HG02870 (cell line): ENCODE data around the gene CHST12.
"Not testable (repeated sequence)": the region's sequence is repeated elsewhere in the genome, so short reads cannot be mapped to it uniquely, and the experiment has no call there.

Experiments
- ATAC-seq: cut with Tn5 transposase; IDR thresholded peaks from one replicate; pipeline ENCODE4 v1.9.1; 2021; ENCODE audit warnings: mild to moderate bottlenecking, moderate library complexity; ENCODE audit not compliant: unreplicated experiment

CHST12 gene

DNA sequence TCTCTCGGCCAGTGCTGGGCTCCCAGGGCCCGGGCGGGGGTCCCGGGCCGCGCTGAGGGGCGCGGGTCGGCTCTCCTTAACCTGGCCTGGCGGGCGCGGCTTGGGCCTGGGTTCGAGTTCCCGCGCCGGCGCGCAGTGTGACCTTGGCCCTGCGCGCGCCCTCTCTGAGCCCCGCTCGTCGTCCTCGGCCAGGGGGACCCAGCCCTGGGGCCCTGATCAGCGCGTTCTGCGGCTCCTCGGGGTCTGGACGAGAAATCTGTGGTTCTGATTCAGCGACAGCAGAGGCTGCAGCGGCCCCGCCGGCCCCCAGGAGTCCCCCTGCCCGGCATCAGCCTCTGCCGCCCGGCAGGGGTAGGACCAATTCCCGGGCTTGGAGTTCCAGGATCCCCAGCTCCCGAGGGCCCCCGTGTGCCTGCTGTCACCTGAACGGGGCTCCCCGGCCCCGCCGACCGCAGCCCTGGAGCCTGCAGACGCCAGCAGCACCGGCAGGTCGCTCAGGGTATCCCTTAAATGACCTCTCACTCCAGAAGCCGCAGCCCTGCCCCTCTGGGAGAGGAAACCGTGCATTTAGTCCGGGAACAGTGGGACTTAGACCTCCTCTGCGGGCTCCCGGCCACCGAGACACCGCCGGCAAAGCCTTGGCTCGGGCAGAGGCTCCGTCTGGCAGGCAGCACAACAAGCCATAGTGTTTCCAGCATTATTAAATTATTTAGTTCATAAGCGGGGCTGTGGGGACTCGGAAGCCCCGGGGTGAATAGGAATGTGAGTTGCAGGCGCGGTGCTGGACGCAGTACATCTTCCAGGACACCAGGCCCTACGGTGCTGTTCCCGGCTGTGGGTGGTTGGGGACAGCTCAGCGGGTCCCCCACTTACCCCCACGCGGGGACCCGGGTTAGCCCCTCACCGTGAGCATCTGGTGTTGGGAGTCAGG is 572 bp downstream of the CHST12 start:
- ATAC-seq: no peak

DNA sequence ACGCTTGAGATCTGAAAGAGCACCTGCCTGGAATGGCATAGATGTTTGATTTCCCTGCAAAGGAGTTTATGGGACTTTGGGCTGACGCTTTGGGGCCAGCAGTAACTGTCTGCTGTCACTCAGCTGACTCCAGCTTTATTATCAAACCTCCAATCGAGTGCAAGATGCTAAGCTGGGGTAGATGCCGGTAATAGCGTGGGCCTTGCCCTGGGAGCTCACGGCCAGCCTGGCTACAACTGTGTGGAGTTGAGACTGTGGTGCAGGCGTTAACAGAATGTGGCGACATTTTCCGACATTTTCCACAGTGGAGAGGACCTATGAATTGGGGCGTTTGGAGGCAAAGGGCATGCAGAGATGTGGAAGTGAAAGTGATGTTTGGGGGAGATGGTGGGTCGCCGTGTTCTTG is 1.3 kb downstream of the CHST12 start:
- no peak for ATAC-seq

DNA sequence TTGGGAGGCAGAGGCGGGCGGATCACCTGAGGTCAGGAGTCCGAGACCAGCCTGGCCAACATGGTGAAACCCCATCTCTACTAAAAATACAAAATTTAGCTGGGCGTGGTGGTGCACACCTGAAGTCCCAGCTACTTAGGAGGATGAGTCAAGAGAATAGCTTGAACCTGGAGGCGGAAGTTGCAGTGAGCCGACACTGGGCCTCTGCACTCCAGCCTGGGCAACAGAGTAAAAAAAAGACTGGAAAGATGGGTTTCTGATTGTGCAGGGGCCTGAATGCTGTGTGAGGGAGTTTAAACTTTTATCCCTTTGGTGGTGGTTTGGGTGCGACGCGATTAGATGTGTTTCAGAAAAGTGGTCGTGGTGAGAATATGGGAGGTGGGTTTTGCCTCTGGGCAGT is 1.8 kb downstream of the CHST12 start:
- no peak for ATAC-seq

DNA sequence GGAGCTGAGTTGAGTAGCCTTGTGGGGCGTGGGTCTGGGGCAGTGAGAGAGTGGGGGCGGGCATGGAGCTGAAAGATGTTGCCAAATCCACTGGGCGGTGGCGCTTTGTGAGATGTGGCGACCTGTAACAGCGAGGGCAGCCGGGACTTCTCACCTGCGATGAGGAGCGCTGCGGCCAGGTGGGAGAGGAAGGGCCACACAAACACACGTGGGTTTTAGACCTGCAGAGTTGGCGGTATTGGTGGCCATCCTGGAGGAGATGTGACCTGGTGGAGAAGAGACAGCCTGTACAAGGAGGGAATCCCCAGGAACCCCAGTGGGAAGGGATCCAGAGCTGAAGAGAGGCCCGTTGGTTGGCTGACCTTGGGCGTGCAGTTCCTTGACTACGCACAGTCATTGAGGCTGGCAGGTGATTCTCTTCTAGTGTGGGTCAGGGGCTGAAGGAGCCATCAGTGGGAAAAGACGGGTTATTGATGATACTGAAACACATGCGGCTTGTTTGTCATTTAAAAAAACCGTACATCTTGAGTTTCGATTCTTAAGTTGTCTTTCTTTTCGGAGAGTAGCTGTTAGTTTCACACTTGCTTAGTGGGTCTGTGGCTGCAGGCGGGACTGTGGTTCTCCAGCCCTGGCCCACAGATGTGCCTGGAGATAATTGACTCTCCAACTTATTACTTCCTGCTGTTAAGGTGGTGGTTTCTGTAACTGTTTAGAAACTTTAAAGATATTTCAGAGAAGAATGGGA is 2.4 kb downstream of the CHST12 start:
- ATAC-seq: peak; percentile 48

DNA sequence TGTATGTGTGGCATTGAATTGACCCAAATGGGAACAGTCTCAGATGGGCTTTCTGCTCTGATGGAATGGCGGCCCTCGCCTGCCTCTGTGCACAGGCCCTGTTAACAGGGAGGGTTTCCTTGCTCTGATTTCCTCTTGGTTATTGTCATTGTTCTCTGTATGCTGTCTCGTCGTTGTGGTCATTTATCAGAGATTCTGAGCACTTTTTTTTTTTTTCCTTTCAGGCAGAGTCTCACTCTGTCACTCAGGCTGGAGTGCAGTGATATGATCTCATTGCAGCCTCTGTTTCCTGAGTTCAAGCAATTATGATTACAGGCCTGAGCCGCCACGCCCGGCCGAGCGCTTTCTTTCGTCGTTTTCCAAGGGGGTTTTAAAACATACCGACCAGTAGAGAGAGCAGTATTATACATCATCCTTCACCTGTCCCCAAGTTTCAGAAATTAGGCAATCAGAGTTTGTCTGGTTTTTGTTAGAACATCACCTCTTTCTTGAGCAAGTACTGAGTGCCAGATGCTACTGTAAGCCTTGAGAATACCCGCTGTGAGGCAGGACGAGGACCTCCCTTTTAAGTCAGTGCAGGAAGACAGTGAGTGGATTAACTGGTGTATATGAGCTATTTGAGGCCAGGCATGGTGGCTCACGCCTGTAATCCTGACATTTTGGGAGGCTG is 6.5 kb downstream of the CHST12 start:
- no peak for ATAC-seq

DNA sequence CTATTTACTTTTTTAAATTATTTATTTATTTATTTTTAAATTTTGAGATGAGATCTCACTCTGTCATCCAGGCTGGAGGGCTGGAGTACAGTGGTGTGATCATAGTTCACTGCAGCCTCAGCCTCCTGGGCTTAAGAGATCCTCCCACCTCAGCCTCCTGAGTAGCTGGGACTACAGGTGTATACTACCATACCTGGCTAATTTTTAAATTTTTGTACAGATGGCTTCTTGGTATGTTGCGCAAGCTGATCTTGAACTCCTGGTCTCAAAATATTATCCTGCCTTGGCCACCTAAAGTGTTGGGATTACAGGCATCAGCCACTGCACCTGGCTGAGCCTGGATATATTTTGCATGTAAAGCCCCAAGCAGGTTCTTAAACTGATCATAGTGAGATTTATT is 7.6 kb downstream of the CHST12 start:
- no peak for ATAC-seq

DNA sequence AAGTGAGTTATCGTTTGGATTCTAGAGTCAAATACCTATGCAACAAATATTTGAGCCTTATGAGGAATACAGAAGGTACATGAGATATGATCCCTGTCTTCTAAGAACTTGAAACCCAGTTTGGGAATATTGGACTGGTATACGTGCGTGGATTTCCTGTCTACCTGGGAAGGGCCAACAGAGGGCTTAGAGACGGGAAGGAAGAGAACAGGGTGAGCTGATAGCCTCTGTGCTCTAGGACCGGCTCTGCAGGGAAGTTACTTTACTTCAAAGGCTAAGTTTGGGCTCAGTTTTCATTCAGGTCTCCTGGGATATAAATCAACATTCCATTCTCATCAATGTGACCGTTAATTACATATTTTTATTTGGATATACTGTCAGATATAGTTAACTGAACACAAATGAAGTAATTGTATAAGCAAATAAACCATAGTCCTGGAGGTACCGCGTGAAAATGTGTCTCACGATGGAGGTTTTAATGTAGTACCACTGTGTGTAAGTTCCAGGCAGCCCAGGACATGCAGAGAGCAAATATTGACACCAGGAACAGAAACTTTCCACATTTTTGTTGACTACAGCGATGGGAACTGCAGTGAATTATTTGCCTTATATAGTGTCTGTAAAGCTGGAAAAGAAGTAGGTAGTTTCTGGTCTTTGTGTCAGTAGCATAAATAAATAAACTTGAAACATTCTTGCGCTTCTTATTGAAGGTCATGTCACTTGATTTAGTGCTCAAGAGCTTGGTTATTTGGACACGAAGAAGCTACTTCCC is 8.6 kb downstream of the CHST12 start:
- no peak for ATAC-seq

DNA sequence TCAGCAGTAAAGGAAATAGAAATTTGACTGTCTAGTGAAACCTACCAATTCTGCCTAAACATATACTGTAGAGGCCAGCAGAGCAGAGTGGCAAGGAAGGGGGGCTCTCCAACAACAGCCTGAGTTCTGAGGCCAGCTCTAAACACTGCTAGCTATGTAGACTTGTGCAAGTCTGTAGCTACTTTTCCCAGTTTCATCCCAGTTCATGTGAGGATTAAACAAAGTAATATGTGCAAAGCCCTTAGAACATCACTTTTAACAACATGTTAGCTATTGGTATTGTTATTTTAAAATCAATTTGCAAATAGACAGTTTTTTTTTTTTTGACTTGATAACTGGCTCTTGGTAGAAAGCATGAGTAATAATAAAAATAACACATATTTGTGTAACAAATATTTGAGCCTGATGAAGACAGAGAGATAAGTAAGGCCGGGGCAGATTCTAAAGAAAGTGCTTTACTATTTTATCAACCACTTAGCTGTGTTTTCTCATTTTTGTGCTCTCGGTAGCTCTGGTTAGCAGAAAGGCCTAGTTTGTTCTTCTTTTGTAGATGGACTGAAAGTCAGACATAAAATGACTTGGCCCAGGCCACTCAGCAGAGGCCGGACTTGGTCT is 9.3 kb downstream of the CHST12 start:
- ATAC-seq: no peak

DNA sequence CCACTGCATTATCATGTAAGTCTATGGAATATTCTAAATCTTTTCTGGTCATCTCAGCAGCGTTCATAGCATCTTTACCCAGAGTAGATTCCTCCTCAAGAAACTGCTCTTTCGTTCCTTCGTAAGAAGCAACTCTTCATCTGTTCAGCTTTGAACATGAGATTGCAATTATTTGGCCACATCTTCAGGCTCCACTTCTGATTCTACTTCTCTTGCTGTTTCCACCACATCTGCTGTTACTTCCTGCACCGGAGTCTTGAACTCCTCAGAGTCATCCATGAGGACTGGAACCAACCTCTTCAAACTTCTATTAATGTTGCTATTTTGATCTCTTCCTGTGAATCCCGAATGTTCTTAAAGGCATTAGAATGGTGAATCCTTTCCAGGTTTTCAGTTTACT is 12.7 kb downstream of the CHST12 start:
- no peak for ATAC-seq

DNA sequence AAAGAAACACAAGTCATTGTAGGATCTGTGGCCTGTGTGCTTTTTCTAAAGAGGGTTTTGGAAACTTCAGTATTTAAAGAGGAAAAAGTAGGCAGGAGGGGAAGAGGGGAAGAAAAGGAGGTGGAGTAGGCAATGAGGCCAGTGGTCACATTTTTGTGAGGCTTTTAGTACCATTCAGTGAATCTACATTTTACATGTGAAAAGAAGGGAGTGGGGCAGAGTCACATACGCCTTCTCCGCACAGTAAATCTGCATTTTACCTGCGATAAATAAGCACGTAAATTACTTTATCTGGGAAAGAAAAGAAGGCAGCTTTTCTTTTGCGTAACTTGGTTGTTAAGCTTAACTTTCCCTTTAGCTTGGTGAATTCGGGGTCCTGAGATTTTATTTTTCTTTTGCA is 13.2 kb downstream of the CHST12 start:
- no peak for ATAC-seq

DNA sequence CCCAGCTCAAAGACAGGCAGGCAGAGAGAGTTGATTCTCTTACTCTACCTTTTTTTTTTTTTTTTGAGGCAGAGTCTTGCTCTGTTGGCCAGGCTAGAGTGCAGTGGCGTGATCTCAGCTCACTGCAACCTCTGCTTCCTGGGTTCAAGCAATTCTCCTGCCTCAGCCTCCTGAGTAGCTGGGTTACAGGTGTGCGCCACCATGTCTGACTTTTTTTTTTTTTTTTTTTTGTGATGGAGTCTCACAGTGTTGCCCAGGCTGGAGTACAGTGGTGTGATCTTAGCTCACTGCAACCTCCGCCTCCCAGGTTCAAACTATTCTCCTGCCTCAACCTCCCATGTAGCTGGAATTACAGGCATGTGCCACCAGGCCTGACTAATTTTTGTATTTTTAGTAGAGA is 13.8 kb downstream of the CHST12 start:
- ATAC-seq: not testable (repeated sequence)

DNA sequence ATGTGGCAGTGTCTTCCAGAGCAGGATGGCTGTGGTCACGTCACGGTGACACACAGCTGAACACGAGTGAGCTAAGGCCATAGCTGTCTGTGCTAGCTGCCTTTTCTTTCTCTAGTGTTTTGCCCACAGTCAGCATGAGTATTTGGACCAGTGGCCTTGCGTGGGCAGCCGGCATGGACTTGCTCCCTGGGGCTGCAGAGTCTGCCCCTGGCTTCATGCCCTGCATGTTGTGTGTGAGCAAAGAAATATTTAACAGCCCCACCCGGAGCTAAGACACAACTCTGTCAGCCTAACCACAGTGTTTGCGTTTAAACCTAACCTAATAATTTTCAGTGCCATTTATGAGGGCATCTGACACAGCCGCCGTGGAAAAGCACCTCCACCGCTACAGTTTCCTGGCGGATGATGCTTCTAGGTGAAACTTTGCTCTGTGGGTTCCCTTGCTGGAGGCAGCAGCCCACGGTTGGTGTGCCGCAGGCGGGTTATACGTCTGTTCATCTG is 14.6 kb downstream of the CHST12 start:
- no peak for ATAC-seq

DNA sequence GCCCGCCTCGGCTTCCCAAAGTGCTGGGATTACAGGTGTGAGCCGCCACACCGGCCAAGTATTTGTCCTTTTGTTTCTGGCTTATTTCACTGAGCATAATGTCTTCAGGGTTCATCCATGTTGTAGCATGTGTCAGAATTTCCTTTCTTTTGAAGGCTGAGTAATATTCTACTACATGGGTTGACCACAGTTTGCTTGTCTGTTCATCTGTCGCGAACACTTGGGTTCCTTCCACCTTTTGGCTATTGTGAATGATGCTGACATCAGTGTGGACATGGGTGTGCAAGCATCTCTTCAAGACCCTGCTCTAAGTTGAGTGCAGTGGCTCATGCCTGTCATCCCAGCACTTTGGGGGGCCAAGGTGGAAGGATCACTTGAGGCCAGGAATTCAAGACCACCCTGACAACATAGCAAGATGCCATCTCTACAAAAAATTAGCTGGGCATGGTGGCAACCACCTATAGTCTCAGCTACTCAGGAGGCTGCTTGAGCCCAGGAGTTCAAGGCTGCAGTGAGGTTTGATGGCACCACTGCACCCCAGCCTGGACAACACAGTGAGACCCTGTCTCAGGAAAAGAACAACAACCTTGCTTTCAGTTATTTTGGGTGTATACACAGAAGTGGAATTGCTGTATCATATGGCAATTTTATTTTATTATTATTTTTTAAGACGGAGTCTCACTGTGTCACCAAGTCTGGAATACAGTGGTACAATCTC is 17.0 kb downstream of the CHST12 start:
- ATAC-seq: no peak

DNA sequence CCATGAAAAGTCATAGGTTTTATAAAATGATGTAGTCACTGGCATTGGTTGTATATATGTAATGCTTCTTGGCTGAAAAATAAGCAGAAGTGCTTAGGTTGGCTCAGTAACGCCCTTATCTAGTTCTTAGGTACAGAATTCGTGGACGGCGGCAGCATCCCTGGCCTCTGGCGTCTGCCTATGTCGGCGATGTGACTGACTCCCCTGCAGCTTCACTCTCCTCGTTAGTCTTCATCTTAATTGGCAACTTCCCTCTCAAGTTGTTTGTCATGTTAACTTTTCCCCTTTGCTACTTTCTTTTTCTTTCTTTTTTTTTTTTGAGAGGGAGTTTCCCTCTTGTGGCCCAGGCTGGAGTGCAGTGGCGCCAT is 18.5 kb downstream of the CHST12 start:
- ATAC-seq: no peak

DNA sequence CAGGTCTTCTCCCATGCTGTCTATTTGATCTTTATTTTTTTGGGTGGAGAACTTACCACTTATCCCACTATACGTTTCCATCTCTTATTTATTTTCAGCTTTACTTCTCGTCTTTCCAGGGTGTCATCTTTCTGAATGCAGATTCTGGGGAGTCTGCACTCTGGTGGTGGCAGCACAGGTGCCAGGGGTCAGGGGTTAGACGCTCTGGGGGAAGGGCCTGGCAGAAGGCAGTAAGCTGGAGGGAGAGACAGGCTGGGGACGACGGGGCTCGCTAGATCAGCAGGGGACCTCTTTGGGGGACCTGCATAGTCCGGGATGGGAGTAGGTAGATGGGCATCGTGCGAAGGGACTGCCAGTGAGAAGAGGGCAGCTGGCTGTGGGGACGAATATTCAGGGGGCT is 22.3 kb downstream of the CHST12 start:
- no peak for ATAC-seq

DNA sequence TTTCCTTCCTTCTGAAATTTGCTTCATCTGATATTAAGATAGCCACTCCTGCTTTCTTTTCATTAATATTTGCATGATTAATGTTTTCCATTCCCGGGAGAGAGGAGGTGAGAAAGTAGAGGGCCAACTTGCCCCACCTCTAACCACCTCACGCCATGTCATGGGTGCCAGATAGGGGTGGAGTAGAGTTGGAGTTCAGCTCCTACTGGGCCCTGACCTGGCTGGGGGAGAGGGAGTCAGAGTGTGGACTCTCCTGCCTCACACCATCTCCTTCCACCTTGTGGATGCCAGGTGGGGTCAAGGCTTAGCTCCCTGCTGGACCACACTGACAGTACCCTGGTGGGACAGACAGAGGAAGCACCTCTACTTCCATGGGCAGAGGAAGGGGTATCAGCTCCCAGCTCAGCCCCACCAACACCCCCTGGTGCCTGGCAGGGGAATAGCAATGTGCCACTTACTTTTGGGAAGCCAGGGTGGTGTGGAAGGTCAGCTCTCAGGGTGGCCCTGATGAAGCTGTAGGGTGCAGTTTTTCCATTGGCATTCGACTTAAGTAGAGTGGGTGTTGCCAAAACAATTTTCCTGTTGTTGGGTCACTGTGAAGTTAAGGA is 28.0 kb downstream of the CHST12 start:
- ATAC-seq: no peak

DNA sequence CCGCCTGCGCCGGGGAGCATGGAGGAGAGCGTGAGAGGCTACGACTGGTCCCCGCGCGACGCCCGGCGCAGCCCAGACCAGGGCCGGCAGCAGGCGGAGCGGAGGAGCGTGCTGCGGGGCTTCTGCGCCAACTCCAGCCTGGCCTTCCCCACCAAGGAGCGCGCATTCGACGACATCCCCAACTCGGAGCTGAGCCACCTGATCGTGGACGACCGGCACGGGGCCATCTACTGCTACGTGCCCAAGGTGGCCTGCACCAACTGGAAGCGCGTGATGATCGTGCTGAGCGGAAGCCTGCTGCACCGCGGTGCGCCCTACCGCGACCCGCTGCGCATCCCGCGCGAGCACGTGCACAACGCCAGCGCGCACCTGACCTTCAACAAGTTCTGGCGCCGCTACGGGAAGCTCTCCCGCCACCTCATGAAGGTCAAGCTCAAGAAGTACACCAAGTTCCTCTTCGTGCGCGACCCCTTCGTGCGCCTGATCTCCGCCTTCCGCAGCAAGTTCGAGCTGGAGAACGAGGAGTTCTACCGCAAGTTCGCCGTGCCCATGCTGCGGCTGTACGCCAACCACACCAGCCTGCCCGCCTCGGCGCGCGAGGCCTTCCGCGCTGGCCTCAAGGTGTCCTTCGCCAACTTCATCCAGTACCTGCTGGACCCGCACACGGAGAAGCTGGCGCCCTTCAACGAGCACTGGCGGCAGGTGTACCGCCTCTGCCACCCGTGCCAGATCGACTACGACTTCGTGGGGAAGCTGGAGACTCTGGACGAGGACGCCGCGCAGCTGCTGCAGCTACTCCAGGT is 29.7 kb downstream of the CHST12 start:
- ATAC-seq: no peak
